Uterus (tissue), 2 donors: ENCODE measurements around the gene NANOS1.

ENCODE experiments used
- POLR2A ChIP-seq, 2 donors: fragments of 450-650 bp; IDR thresholded peaks; one replicate each; pipeline ENCODE4 v1.6.1; 2016; ENCODE audit warnings: antibody characterized with exemption in 2 of 2, mild to moderate bottlenecking in 1 of 2, moderate library complexity in 1 of 2
- TF ChIP-seq, protein P1 (sequence below), 4 experiments: fragments of 200-600 bp in 2 of 4; fragments of 450-650 bp in 2 of 4; sonication (generic) in 2 of 4; IDR thresholded peaks; one replicate each; pipeline ENCODE4 v1.5.1; 2016 to 2019; ENCODE audit warnings: antibody characterized with exemption in 4 of 4, mild to moderate bottlenecking in 2 of 4, moderate library complexity in 1 of 4

DNA sequence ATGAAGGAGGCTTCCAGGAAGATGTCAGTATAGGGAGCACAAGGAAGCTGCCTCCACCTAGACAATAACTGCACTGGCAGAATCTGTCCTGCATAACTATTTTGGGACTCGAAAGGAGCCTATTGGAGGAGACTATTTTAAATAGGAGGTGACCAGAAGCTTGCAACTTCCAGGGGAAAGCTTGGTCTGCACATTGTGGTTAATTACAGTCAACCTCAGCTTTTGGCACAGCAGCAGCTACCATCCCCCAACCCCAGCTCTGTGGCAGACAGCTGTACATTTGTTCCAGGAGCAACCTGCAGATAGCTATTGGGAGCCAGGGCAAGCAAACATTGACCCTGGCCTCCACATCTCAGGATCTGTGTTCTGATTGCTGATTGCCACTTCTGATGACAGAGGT is 46.3 kb upstream of the NANOS1 start:
- TF ChIP-seq POLR2A (IDR thresholded peaks at IDR 0.05), result no peak
- TF ChIP-seq, protein P1, sequence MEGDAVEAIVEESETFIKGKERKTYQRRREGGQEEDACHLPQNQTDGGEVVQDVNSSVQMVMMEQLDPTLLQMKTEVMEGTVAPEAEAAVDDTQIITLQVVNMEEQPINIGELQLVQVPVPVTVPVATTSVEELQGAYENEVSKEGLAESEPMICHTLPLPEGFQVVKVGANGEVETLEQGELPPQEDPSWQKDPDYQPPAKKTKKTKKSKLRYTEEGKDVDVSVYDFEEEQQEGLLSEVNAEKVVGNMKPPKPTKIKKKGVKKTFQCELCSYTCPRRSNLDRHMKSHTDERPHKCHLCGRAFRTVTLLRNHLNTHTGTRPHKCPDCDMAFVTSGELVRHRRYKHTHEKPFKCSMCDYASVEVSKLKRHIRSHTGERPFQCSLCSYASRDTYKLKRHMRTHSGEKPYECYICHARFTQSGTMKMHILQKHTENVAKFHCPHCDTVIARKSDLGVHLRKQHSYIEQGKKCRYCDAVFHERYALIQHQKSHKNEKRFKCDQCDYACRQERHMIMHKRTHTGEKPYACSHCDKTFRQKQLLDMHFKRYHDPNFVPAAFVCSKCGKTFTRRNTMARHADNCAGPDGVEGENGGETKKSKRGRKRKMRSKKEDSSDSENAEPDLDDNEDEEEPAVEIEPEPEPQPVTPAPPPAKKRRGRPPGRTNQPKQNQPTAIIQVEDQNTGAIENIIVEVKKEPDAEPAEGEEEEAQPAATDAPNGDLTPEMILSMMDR (IDR thresholded peaks at IDR 0.05), result no peak
